H1 (cell line): ENCODE measurements around the gene COL6A1. TPM values are rescaled to one million over a fixed set of nuclear protein-coding genes. Genes with fewer than 3 reads are reported as not detected.

Source experiments
- CTCF ChIA-PET: fragments of 300-600 bp; sonication (Branson Sonifier 250); formaldehyde crosslinking; loops from one replicate; lab custom pipeline; 2021; ENCODE audit not compliant: partially characterized antibody; lab: Charles Lee
- POLR2A ChIA-PET: fragments of 300-600 bp; sonication (Branson Sonifier 250); formaldehyde crosslinking; loops from one replicate; lab custom pipeline; 2021; ENCODE audit warnings: inconsistent platforms; ENCODE audit not compliant: partially characterized antibody; lab: Charles Lee
- DNase-seq, 2 experiments: peaks; one replicate each; pipeline versions ENCODE4 v3.0.0 to v3.0.0-alpha.2; 2010 to 2022; ENCODE audit warnings: low spot score in 2 of 2, low read depth in 1 of 2, mixed read lengths in 1 of 2
- FAIRE-seq: peaks from 2 replicates; lab custom pipeline; 2011; peaks lifted over from hg19 to GRCh38; lab: Jason Lieb, UNC
- H2AFZ ChIP-seq: 2 replicates; pipeline ENCODE4 v1.8.1; 2012; ENCODE audit warnings: low read length, inconsistent platforms
- H2AK5ac ChIP-seq: 2 replicates; pipeline ENCODE4 v1.6.1; 2013; ENCODE audit warnings: low read depth, low read length
- H2BK120ac ChIP-seq: replicated peaks from 2 replicates; pipeline ENCODE3; 2013; ENCODE audit warnings: low read depth, low read length, inconsistent platforms
- H2BK12ac ChIP-seq: 2 replicates; pipeline ENCODE4 v1.6.1; 2013; ENCODE audit warnings: low read depth, low read length
- H2BK15ac ChIP-seq: 2 replicates; pipeline ENCODE4 v1.6.1; 2013; ENCODE audit warnings: low read length
- H2BK20ac ChIP-seq: 2 replicates; pipeline ENCODE4 v1.6.1; 2013; ENCODE audit warnings: low read length
- H2BK5ac ChIP-seq: 2 replicates; pipeline ENCODE4 v1.6.1; 2013; ENCODE audit warnings: low read depth, low read length
- H3K14ac ChIP-seq: 2 replicates; pipeline ENCODE4 v1.6.1; 2013; ENCODE audit warnings: inconsistent platforms; ENCODE audit not compliant: insufficient read length
- H3K18ac ChIP-seq: 2 replicates; pipeline ENCODE4 v1.6.1; 2013; ENCODE audit warnings: low read length; ENCODE audit errors: extremely low read depth
- H3K23ac ChIP-seq: 2 replicates; pipeline ENCODE4 v1.6.1; 2013; ENCODE audit warnings: inconsistent platforms; ENCODE audit not compliant: insufficient read length
- H3K23me2 ChIP-seq: 2 replicates; pipeline ENCODE4 v1.6.1; 2013; ENCODE audit warnings: low read depth, low read length
- H3K27ac ChIP-seq: 2 replicates; pipeline ENCODE4 v1.6.1; 2011; ENCODE audit warnings: low read depth, low read length, inconsistent platforms
- H3K27me3 ChIP-seq, 4 experiments: replicated peaks in 1 of 4; 1 replicate in 1 of 4; 2 replicates in 3 of 4; pipeline versions ENCODE4 v1.6.1 to v1.8.1; 2011 to 2013; ENCODE audit warnings: low read length in 3 of 4, mild to moderate bottlenecking in 3 of 4, inconsistent platforms in 2 of 4, mixed read lengths in 2 of 4, moderate library complexity in 1 of 4; ENCODE audit not compliant: control insufficient read depth in 3 of 4, insufficient read depth in 3 of 4; ENCODE audit errors: extremely low read depth in 1 of 4
- H3K36me3 ChIP-seq, 4 experiments: 2 replicates each; pipeline versions ENCODE4 v1.6.1 to v1.8.1; 2011 to 2013; ENCODE audit warnings: mild to moderate bottlenecking in 4 of 4, low read length in 3 of 4, moderate library complexity in 2 of 4, control low read depth in 1 of 4, inconsistent platforms in 1 of 4; ENCODE audit not compliant: insufficient read depth in 4 of 4, control insufficient read depth in 2 of 4
- H3K4ac ChIP-seq: replicated peaks from 2 replicates; pipeline ENCODE3; 2013; ENCODE audit warnings: low read length, low read depth, mixed read lengths, inconsistent platforms; ENCODE audit not compliant: insufficient read length
- H3K4me1 ChIP-seq, 4 experiments: replicated peaks in 1 of 4; 1 replicate in 1 of 4; 2 replicates in 3 of 4; pipeline versions ENCODE4 v1.6.1 to v1.8.1; 2011 to 2013; ENCODE audit warnings: low read length in 3 of 4, inconsistent platforms in 2 of 4, mixed read lengths in 1 of 4; ENCODE audit not compliant: insufficient read depth in 4 of 4, control insufficient read depth in 3 of 4
- H3K4me2 ChIP-seq, 2 experiments: 2 replicates each; pipeline versions ENCODE4 v1.6.1 to v1.8.1; 2011 to 2013; ENCODE audit warnings: low read depth in 2 of 2, low read length in 2 of 2, control low read depth in 1 of 2, inconsistent platforms in 1 of 2, mild to moderate bottlenecking in 1 of 2; ENCODE audit not compliant: insufficient read depth in 1 of 2
- H3K4me3 ChIP-seq, 4 experiments: fragments of 200-600, 300-600 bp in 1 of 4; sonication (generic), shearing (Covaris generic), sonication (Bioruptor Twin) in 1 of 4; 2 replicates each; pipeline versions ENCODE4 v1.5.1 to v1.8.1; 2011 to 2016; ENCODE audit warnings: low read length in 4 of 4, low read depth in 3 of 4, control low read depth in 2 of 4, inconsistent platforms in 2 of 4, mild to moderate bottlenecking in 2 of 4, mixed read lengths in 1 of 4, moderate library complexity in 1 of 4; ENCODE audit not compliant: insufficient read depth in 2 of 4; ENCODE audit errors: extremely low read depth in 1 of 4
- H3K56ac ChIP-seq: replicated peaks from 2 replicates; pipeline ENCODE3; 2013; ENCODE audit warnings: low read depth, mild to moderate bottlenecking, mixed read lengths, low read length, inconsistent platforms; ENCODE audit not compliant: insufficient read length
- H3K79me1 ChIP-seq: 2 replicates; pipeline ENCODE4 v1.6.1; 2013; ENCODE audit warnings: low read depth, low read length, control low read depth
- H3K79me2 ChIP-seq, 2 experiments: 2 replicates each; pipeline versions ENCODE4 v1.6.1 to v1.8.1; 2012 to 2013; ENCODE audit warnings: low read length in 2 of 2, mild to moderate bottlenecking in 2 of 2, inconsistent platforms in 1 of 2; ENCODE audit not compliant: insufficient read depth in 2 of 2, control insufficient read depth in 1 of 2
- H3K9ac ChIP-seq, 4 experiments: replicated peaks in 1 of 4; 1 replicate in 1 of 4; 2 replicates in 3 of 4; pipeline versions ENCODE4 v1.6.1 to v1.8.1; 2011 to 2013; ENCODE audit warnings: low read depth in 3 of 4, low read length in 3 of 4, control low read depth in 2 of 4, mild to moderate bottlenecking in 2 of 4, moderate library complexity in 2 of 4, inconsistent platforms in 1 of 4; ENCODE audit errors: extremely low read depth in 1 of 4
- H3K9me3 ChIP-seq, 2 experiments: 2 replicates each; pipeline versions ENCODE4 v1.6.1 to v1.8.1; 2012 to 2013; ENCODE audit warnings: mild to moderate bottlenecking in 2 of 2, moderate library complexity in 2 of 2, control low read depth in 1 of 2, inconsistent platforms in 1 of 2, low read depth in 1 of 2, low read length in 1 of 2, mixed read lengths in 1 of 2; ENCODE audit not compliant: insufficient read depth in 2 of 2
- H4K20me1 ChIP-seq, 2 experiments: replicated peaks in 1 of 2; 2 replicates each; pipeline versions ENCODE3 to v1.8.1; 2011 to 2013; ENCODE audit warnings: inconsistent platforms in 2 of 2, low read length in 2 of 2, mild to moderate bottlenecking in 1 of 2; ENCODE audit not compliant: insufficient read depth in 2 of 2, control insufficient read depth in 1 of 2
- H4K5ac ChIP-seq: 2 replicates; pipeline ENCODE4 v1.6.1; 2013; ENCODE audit warnings: low read length, low read depth, mixed read lengths, inconsistent platforms; ENCODE audit not compliant: insufficient read length
- H4K8ac ChIP-seq: 2 replicates; pipeline ENCODE4 v1.8.0; 2013; ENCODE audit warnings: mild to moderate bottlenecking, moderate library complexity, low read length, inconsistent platforms; ENCODE audit not compliant: insufficient read depth; ENCODE audit errors: extremely low read depth
- H4K91ac ChIP-seq: replicated peaks from 2 replicates; pipeline ENCODE3; 2013; ENCODE audit warnings: low read length, mixed read lengths, inconsistent platforms; ENCODE audit not compliant: insufficient read length
- ASH2L ChIP-seq: fragments of 200-600, 300-600 bp; sonication (generic); IDR thresholded peaks from one replicate; pipeline ENCODE4 v1.7.1; 2017; ENCODE audit warnings: low read length
- BACH1 ChIP-seq: IDR thresholded peaks from 2 replicates; pipeline ENCODE4 v1.6.1; 2012; ENCODE audit warnings: low read length, improper control_type of control experiment
- BCL11A ChIP-seq, 2 experiments: IDR thresholded peaks; one replicate each; pipeline ENCODE4 v1.6.1; 2011; ENCODE audit warnings: low read depth in 2 of 2, low read length in 2 of 2, mild to moderate bottlenecking in 2 of 2
- CREB1 ChIP-seq: IDR thresholded peaks from 2 replicates; pipeline ENCODE4 v1.6.1; 2012; ENCODE audit warnings: inconsistent platforms
- CTBP2 ChIP-seq: IDR thresholded peaks from 2 replicates; pipeline ENCODE4 v1.7.0; 2011; ENCODE audit warnings: borderline replicate concordance, mild to moderate bottlenecking, moderate library complexity, mixed read lengths, low read length; ENCODE audit not compliant: insufficient read depth, insufficient read length
- KDM4A ChIP-seq: IDR thresholded peaks from one replicate; pipeline ENCODE4 v1.7.1; 2012; ENCODE audit warnings: low read depth, mild to moderate bottlenecking, moderate library complexity, low read length, inconsistent platforms; ENCODE audit not compliant: severe bottlenecking
- KDM5A ChIP-seq: fragments of 200-600 bp; IDR thresholded peaks from 2 replicates; pipeline ENCODE4 v1.7.1; 2012; ENCODE audit warnings: mild to moderate bottlenecking, low read length, inconsistent platforms, mixed read lengths
- POLR2A ChIP-seq, 2 experiments: IDR thresholded peaks; 1 replicate in 1 of 2; 2 replicates in 1 of 2; pipeline ENCODE4 v1.6.1; 2011; ENCODE audit warnings: low read depth in 2 of 2, low read length in 2 of 2, mild to moderate bottlenecking in 2 of 2; ENCODE audit errors: control extremely low read depth in 1 of 2
- SP1 ChIP-seq: IDR thresholded peaks from 2 replicates; pipeline ENCODE4 v1.6.1; 2011; ENCODE audit warnings: low read depth, low read length
- WGBS, 2 experiments: shearing (Covaris generic) in 1 of 2; methylation state at CpG; one replicate each; pipeline versions ENCODE4 v1.1.6 to v1.1.7; 2013 to 2015; ENCODE audit warnings: low lambda C conversion rate in 2 of 2, mixed read lengths in 2 of 2, inconsistent platforms in 1 of 2, low coverage in 1 of 2, missing lambda C conversion rate in 1 of 2; ENCODE audit not compliant: insufficient replicate concordance in 2 of 2, insufficient coverage in 1 of 2, insufficient read length in 1 of 2; ENCODE audit errors: extremely low coverage in 1 of 2, missing lambda C conversion rate in 1 of 2; 5-methylcytosine and 5-hydroxymethylcytosine counted together
- polyA plus RNA-seq, 7 experiments: library from polyadenylated mRNA; depleted of rRNA in 3 of 7; stranded (reverse) in 5 of 7; unstranded in 2 of 7; fragments of >200 nt in 5 of 7; fragments of 200-250 nt in 2 of 7; gene quantifications; 1 replicate in 5 of 7; 2 replicates in 1 of 7; 4 replicates in 1 of 7; pipeline versions ENCODE4 v1.2.1 to v1.2.3, GENCODE V29; 2011 to 2013; ENCODE audit warnings: missing spikeins in 2 of 7, mixed read lengths in 2 of 7
- total RNA-seq: library from RNA; stranded (reverse); fragmentation: NEBNext Ultra II Directional; extraction: Animal tissue kit (Norgen Biotek cat#: 25700); gene quantifications from 2 replicates; pipeline ENCODE4 v1.2.1, GENCODE V29; 2021
- TF ChIP-seq, protein P1 (sequence below): IDR thresholded peaks from 2 replicates; pipeline ENCODE4 v1.6.1; 2012; ENCODE audit warnings: low read length, inconsistent platforms

The COL6A1 gene
- total and polyA plus RNA-seq, 2 of the 8 experiments (the other 6 are each of a cell fraction or from before 2014, with no cell fraction given) = 100 to 115 TPM

DNA sequence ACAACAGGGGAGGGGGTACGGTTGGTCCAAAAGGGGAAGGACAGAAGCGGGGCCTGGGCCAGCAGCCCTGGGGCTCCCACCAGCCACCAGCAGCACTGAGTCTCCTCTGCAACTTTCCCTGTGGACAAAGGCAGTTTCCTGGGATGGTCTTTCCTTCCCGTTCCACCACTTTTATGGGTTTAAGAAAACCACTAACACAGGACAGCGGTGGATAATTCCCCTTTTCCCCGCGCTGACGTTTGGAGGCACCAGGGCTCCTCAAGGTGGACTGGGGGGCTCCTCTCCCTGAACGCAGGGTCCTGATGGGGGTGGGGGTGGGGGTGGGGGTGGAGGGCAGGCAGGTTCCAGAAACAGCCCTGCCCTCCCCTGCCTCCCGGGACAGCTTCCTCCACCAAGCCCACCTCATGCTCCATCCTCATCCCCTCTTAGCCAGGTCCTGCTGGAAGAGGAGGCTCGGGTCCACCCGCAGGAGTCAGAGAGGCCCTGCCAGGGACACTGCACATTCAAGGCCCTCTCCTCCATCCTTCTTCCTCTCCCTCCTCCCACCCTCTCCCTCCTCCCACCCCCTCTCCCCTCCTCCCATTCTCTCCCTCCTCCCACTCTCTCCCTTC is 4.8 kb upstream of the COL6A1 start:
- H2AFZ ChIP-seq = no peak overlapping the region
- no peak overlapping the region for H3K23ac ChIP-seq
- H3K18ac ChIP-seq = peak overlapping the region; percentile 93
- no peaks in the 10 kb centered on the region for H3K79me2 ChIP-seq
- H4K20me1 ChIP-seq = no peaks in the 10 kb centered on the region
- TF ChIP-seq, protein P1, sequence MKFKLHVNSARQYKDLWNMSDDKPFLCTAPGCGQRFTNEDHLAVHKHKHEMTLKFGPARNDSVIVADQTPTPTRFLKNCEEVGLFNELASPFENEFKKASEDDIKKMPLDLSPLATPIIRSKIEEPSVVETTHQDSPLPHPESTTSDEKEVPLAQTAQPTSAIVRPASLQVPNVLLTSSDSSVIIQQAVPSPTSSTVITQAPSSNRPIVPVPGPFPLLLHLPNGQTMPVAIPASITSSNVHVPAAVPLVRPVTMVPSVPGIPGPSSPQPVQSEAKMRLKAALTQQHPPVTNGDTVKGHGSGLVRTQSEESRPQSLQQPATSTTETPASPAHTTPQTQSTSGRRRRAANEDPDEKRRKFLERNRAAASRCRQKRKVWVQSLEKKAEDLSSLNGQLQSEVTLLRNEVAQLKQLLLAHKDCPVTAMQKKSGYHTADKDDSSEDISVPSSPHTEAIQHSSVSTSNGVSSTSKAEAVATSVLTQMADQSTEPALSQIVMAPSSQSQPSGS = no peak
- TF ChIP-seq CREB1 (no peak), BCL11A (IDR thresholded peaks at IDR 0.05; ENCODE audit: low read depth in 2 of 2, low read length in 2 of 2) (no peak), ASH2L (no peak), SP1 (no peak), KDM5A (no peak), BACH1 (no peak), CTBP2 (peak; percentile 32), KDM4A (peak; percentile 6), POLR2A (IDR thresholded peaks at IDR 0.05; ENCODE audit: control extremely low read depth in 1 of 2, low read depth in 2 of 2, low read length in 2 of 2) (no peak)
- H2BK20ac ChIP-seq = no peak overlapping the region
- no peak overlapping the region; the same call in 1 of the 2 replicates for H4K8ac ChIP-seq
- no peaks in the 10 kb centered on the region for H3K9me3 ChIP-seq
- POLR2A ChIA-PET = interaction anchor here (0.7 to 1.3 kb wide), 2 partner anchors 123 to 166 kb away, joined by 3 to 5 read pairs; no protein-coding TSS in a partner anchor
- no peak overlapping the region for H2BK15ac ChIP-seq
- peak overlapping the region; percentile 10 for H3K56ac ChIP-seq
- no peak overlapping the region for H3K9ac ChIP-seq
- FAIRE-seq (no peak), DNase-seq (peak in 1 of 2 experiments; percentile 51)
- H4K91ac ChIP-seq = peak overlapping the region; percentile 86
- H3K27ac ChIP-seq = no peak overlapping the region
- H2BK12ac ChIP-seq = peak overlapping the region; percentile 68; the same call in 1 of the 2 replicates
- no peak overlapping the region for H2AK5ac ChIP-seq
- no peak overlapping the region for H4K5ac ChIP-seq
- H2BK120ac ChIP-seq = peak overlapping the region; percentile 94
- CTCF ChIA-PET = no interaction called here
- peak overlapping the region; percentile 15 to 53 (median 28); a peak in 7 of 8 replicates for H3K4me3 ChIP-seq
- H3K79me1 ChIP-seq = no peaks in the 10 kb centered on the region
- peak overlapping the region; percentile 55 for H3K4ac ChIP-seq
- peak overlapping the region; percentile 71 to 97 for H3K4me2 ChIP-seq
- WGBS, 2 experiments = 3% methylated on average over 7 of the region's 11 CpGs; no CpG with 5 or more reads in 1 of the 2 experiments
- peak overlapping the region; percentile 27; the same call in 1 of the 2 replicates for H2BK5ac ChIP-seq
- peaks cover 0 to 29% (median 11%) of the 10 kb centered on the region in 4 experiments; a peak in 5 of 7 replicates for H3K27me3 ChIP-seq
- peaks cover 31% of the 10 kb centered on the region; the same call in 1 of the 2 replicates for H3K23me2 ChIP-seq
- H3K4me1 ChIP-seq = peaks cover 0 to 32% (median 20%) of the 10 kb centered on the region in 4 experiments; a peak in 6 of 7 replicates
- H3K14ac ChIP-seq = no peak overlapping the region
- H3K36me3 ChIP-seq = no peaks in the 10 kb centered on the region
